NK-92 (cell line): ENCODE results near the gene OR2T34.
"Not testable (repeated sequence)": the region's sequence is repeated elsewhere in the genome, so short reads cannot be mapped to it uniquely, and the experiment has no call there.

Experiments
- DNase-seq: peaks from one replicate; lab custom pipeline; 2025; ENCODE audit not compliant: unreplicated experiment; lab: John Stamatoyannopoulos, UW

Gene OR2T34, protein sequence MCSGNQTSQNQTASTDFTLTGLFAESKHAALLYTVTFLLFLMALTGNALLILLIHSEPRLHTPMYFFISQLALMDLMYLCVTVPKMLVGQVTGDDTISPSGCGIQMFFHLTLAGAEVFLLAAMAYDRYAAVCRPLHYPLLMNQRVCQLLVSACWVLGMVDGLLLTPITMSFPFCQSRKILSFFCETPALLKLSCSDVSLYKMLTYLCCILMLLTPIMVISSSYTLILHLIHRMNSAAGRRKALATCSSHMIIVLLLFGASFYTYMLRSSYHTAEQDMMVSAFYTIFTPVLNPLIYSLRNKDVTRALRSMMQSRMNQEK

GRCh38 chr1:248574657-248575056 is at the start of gene OR2T34:
Gene OR2T34 (minus strand): TSS chr1:248574757. CDS start chr1:248574757, 0 bp downstream.
- DNase-seq: not testable (repeated sequence)

DNA sequence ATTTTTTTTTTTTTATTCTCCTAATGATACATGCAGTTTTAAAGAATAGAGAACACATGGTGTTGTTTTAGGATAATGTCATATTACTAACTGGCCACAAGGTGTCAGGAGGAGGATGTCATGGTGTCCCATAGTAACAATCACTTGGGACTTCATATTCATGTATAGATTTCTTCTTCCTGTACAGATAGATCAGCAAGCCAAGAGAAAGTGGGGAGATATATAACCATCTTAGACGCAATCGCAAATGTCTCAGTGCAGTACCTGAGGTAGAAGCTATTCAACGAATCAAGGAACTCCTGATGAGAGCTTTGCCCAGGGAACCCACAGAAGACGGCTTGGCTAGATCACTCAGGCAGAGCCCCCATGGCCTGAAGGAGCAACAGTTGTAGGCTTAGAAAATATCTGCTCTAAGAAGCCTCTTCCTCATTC is 48.0 kb upstream of the OR2T34 start:
- DNase-seq: no peak

DNA sequence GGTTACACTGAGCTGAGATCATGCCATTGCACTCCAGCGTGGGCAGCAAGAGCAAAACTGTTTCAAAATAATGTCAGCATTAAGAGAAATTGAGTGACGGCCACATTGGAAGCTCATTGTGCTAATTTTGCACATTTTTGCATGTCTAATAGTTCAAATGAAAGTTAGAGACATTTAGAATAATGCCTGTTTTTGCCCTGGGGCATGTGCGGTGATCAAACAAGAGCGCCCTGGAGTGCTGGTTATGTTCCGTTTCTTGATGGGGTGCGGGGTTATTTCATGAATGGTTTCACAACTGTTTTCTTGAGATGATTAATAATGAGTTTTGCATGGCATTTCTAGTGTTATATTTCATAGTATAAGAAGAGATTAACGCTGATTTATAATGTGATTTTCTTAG is 47.2 kb upstream of the OR2T34 start:
- no peak for DNase-seq

DNA sequence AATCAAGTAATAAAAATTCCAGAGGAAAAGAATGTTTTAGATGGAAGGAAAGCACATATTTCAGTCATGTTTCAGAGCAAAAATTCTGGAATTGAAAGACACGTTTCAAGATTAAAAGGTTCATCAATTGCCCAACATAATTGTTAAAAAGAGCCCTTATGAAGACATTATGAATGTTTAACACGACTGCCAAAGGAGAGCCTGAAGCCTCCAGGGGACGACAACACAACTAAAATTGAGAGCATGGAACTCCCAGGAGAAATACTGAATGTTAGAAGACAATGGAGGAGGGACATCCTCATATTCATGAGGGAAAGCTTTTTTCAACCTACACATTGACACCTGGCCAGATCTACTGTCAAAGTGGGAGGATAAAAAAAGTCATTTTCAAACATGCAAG is 44.3 kb upstream of the OR2T34 start:
- no peak for DNase-seq

GRCh38 chr1:248618119-248618518 is 43.6 kb upstream of the OR2T34 start:
- DNase-seq: no peak

DNA sequence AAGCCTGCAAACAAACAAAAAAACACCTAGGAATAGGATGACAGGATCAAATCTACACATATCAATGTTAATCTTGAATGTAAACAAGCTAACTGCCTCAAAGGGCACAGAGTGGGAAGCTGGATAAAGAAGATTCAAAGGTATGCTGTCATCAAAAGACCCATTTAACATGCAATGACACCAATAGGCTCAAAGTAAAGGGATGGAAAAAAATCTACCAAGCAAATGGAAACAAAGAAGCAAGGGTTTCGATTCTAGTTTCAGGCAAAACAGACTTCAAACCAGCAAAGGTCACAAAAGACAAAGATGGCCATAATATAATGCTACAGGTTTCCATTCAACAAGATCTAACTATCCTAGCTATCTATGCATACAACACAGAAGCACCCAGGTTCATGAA is 39.2 kb upstream of the OR2T34 start:
- no peak for DNase-seq

DNA sequence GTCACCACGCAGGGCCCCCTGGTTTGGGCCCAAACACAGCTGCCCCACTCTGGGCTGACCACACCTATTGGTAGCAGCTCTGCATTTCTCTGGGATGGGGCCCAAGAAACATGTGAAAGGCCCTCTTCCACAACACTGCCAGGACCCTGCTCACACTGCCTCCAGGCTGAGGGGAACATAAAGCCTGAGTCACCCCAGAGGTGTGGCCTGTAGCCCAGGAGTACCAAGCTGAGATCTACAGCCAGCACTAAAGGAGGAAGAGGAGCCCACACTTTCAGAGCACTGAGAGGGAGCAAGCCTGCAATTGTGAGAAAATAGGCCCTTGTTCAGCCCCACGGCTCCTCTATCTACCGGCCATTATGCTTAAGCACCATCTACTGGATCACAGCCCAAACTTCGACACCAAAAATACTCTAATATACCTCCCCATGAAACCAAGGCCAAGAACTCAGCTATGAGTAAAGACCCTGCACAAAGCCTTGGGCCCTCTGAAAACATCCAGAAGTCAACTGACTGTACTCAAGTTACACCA is 37.4 kb upstream of the OR2T34 start:
- no peak for DNase-seq

DNA sequence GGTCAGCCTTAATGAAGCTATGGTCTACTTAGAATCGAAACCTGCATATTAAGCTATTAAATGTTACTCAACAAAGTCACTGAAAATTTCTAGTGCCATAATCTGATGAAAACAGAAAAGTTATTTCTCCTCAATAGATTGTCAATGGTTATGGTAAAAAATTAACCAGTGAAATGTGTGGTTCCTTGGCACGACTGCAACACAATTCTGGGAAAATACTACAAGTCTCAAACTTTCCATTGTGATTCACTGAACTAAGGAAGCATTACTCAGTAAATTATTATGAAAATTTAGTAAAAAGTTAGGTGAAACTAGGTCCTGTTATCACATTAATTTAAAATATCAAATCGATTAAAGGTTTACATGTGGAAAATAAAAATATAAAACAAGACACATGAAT is 35.7 kb upstream of the OR2T34 start:
- DNase-seq: no peak

DNA sequence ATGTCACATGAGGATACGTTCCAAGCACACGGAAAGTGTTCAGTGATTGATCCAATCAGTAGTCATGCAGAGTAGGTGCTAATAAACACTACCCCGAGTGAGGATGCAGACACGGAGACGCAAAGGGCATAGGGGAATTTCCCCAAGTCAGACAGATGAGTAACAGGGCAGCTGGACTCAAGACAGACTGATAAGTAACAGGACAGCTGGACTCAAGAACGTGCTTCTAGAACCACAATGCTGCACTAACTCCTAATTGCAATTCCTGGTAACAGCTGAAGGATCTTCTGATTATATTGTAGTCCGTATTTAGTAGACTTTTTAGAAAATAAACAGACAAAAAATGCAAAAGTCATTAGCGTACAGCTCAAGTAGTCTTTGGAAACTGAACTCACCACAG is 24.8 kb upstream of the OR2T34 start:
- DNase-seq: no peak

DNA sequence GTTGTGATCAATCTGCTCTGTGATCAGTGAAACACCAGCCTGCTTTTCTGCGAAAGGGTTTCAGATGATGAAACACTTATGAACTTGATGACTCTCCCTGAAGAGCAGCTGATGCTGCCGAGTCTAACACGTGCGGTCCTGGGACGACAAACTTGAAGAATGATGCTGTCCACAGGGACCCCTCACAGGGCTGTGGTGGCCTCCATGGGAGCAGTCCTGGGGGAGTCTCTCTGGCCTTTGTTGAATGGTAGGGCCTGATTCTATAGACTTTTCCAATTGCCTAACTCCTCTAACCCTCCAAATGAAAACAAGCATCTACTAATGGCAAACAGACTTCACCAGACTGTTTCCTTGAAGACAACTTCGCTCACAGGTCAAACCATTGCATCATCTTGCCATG is 23.0 kb upstream of the OR2T34 start, which contains the start of gene OR2T10:
TSS of gene OR2T10 (minus strand) at position 112 of the 400 bp plus-strand sequence. CDS start 3,932 bp downstream, outside the sequence.
- no peak for DNase-seq

DNA sequence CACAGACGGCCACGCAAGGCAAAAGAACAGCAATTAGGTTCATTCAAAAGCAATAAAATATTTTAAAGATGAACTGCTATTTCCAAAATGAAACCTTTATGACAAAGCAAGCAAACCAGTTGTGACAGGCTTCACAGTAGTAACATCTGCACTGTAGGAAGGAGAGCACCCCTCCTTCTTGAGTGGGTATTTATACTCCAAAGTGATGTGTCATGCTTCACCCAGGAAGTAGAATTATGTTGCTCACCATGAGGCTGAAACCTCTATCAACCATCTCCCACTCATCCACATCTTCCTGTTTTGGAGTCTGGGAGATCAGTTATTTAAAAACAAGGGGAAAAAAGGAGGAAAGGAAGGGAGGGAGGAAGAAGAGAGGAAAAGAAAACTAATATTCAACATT is 22.1 kb upstream of the OR2T34 start:
- no peak for DNase-seq

GRCh38 chr1:248593226-248593625 is 18.7 kb upstream of the OR2T34 start:
- no peak for DNase-seq

DNA sequence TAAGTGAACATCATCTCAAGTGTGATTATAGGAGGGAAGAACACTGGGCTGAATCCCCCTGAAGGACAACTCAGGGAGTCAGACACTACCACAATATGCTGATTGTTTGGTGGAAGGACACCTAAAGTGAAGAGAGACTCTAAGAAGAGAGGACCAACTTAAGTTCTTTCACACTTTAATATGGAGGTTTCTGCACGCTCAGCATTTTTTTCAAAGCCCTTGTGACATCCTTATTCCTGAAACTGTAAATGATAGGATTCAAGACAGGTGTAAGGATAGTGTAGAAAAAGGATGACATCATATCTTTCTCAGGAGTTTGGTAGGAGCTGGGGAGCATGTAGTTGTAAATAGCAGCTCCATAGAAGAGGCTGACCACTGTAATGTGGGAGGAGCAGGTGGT is 18.1 kb upstream of the OR2T34 start:
- DNase-seq: no peak

DNA sequence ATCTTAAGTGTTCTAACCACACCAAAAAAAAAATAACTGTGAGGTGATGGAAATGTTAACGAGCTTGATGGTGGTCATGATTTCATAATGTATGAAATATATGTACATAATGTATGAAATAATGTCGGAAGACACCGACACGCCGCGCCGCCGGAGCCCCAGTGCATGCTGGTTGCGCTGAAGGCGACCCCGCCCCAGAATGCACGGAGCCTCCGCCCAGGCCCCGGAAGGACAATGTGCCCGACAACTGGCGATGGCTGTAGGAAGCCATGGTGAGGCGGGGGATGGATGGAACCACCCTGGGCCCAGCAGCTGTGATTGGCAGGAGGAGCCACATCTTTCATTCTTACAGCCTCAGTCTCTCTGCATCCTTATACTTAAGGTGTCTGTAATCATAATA is 15.5 kb upstream of the OR2T34 start:
- no peak for DNase-seq

DNA sequence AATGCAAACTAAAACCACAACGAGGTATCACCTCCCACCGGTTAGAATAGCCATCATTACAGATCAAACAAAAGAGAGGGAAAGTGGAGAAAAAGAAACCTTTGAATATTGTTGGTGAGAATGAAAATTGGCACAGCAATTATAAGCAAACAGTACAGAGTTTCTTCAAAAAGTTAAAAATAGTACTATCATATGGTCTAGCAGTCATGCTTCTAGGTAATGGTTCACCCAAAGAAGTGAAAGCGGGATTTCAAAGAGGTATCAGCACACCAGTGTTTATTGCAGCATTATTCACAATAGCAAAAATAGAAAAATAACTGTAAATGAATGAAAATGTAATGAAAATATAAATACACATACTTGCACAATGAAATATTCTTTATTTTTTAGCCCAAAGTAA is 14.8 kb upstream of the OR2T34 start:
- no peak for DNase-seq

DNA sequence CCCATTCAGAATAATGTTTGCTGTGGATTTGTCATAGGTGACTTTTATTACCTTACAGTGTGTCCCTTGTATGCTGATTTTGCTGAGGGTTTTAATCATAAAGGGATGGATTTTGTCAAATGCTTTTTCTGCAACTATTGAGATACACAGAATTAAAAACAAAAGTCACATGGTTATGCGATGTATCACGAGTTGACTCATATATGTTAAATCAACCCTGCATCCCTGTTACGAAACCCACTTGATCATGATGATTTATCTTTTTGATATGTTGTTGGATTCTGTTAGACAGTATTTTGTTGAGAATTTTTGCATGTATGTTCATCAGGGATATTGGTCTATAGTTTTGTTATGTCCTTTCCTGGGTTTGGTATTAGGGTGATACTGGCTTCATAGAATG is 10.7 kb upstream of the OR2T34 start:
- DNase-seq: no peak

DNA sequence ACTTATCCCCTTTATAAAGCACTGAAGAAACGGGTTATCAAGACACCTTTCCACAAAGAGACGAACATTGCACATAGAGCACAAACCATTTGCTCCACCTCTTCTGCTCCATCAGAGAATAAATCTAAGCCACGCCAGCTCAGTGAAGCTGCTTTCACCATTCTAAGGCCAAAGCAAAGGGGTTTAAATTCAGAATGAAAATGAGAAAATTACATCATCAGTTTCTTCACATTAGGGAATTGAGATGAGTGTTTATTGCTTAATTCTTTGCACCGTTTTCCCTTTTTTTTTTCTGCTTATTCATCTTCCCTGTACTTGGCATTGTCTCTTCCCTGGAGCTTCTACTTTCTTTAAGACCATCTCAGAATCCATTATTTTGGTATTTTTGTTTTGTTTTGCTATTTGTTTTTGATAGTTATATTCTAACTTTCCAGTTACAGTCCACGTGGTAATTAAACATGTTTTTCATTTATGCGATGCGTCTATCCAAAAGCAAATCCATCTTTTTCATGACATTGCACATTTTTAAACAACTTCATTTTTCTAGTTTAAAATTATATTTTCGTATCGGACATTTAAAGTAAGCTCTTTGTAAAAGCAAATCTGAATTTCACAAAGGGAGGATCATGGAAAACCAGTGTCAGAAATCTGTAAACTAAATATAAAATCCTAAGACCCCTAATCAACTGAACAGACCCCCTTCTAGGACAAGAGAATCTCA is 1.9 kb upstream of the OR2T34 start:
- DNase-seq: no peak

DNA sequence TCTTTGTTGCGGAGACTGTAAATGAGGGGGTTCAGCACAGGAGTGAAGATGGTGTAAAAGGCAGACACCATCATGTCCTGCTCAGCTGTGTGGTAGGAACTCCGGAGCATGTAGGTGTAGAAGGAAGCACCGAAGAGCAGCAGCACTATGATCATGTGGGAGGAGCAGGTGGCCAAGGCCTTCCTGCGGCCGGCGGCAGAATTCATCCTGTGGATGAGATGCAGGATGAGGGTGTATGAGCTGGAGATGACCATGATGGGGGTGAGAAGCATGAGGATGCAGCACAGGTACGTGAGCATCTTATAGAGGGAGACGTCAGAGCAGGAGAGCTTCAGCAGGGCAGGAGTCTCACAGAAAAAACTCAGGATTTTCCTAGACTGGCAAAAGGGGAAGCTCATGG is 701 bp downstream of the OR2T34 start:
- DNase-seq: not testable (repeated sequence)

DNA sequence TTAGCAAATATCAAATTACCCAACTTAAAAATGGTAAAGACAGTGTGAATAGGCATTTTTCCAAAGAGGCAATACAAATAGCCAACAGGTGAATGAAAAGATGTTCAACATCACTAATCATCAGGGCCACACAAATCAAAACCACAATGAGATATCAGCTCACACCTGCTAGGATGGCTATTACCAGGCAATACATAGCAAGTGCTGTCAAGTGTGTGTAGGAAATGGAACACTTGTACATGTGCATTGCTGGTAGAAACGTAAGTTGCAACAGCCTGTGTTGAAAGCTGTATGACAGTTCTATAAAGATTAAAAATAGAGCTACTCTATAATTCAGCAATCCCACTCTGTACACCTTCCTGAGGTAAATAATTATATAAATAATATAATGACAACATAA is 2.5 kb downstream of the OR2T34 start:
- DNase-seq: not testable (repeated sequence)

DNA sequence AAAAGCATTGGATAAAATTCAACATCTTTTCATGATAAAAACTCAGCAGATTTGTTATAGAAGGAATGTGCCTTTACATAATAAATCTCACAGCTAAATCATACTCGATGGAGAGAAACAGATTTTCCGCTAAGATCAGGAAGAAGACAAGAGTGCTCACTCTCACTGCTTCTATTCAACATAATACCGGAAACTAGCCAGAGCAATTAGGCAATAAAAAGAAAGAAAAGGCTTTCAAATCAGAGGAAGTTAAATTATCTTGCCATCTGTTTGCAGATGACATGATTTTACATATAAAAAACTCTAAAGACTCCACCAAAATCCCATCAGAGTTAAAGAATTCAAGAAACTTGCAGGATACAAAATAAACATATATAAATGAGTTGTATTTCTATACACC is 3.7 kb downstream of the OR2T34 start:
- DNase-seq: not testable (repeated sequence)

DNA sequence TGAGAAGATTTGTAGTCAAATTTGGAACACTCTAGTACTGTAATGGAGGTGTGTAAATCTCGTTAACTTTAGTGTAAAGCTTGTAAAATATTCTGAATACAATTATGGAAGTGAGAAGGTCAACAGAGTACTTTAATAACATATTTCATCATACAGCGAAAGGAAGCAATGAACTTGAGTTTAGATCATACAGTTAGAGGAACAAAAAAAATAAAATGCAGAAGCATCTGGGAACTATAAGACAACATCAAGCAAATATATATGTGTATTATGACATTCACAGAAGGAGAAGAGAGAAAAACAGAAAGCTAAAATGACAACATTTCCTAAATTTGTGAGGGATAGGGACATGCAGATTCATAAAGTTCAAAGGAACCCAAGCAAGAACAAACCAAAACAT is 5.5 kb downstream of the OR2T34 start:
- DNase-seq: not testable (repeated sequence)
